ENCODE results near the gene GOLGA6B.
"Not testable (repeated sequence)": the region's sequence is repeated elsewhere in the genome, so short reads cannot be mapped to it uniquely, and the experiment has no call there.

Gene GOLGA6B

GRCh38 chr15:72654397-72654796 is at the start of gene GOLGA6B:
Gene GOLGA6B, plus strand, starts transcription at chr15:72654697. Its CDS starts 41 bp downstream, at chr15:72654738.
- not testable (repeated sequence) for H3K4me3 ChIP-seq (ENCODE audit: low read depth, low read length)

DNA sequence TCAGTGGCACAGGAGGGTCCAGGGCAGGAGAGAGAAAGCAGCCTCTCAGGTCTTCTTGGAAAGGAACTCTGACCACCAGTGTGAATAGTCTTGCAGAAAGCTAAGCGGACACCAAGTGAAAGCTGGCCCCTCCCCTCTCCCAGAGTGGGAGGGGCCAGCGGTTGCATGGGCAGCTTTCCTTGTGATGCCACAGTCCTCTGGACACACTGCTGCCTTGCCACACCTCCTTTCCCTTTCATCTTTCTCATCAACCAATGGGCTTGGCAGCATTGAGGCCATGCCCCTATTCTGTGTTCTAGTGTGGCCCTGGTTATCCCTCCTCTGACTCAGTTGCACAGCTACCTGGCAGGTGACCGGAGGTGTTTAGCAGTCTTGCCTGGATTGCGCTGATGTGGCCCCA is 49.7 kb upstream of the GOLGA6B start:
- TF ChIP-seq, protein P1, sequence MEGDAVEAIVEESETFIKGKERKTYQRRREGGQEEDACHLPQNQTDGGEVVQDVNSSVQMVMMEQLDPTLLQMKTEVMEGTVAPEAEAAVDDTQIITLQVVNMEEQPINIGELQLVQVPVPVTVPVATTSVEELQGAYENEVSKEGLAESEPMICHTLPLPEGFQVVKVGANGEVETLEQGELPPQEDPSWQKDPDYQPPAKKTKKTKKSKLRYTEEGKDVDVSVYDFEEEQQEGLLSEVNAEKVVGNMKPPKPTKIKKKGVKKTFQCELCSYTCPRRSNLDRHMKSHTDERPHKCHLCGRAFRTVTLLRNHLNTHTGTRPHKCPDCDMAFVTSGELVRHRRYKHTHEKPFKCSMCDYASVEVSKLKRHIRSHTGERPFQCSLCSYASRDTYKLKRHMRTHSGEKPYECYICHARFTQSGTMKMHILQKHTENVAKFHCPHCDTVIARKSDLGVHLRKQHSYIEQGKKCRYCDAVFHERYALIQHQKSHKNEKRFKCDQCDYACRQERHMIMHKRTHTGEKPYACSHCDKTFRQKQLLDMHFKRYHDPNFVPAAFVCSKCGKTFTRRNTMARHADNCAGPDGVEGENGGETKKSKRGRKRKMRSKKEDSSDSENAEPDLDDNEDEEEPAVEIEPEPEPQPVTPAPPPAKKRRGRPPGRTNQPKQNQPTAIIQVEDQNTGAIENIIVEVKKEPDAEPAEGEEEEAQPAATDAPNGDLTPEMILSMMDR (IDR thresholded peaks at IDR 0.05; ENCODE audit: borderline replicate concordance, insufficient read depth, low read depth, low read length) = no peak
- no peak overlapping the region for H3K4me3 ChIP-seq (ENCODE audit: low read depth, low read length)

DNA sequence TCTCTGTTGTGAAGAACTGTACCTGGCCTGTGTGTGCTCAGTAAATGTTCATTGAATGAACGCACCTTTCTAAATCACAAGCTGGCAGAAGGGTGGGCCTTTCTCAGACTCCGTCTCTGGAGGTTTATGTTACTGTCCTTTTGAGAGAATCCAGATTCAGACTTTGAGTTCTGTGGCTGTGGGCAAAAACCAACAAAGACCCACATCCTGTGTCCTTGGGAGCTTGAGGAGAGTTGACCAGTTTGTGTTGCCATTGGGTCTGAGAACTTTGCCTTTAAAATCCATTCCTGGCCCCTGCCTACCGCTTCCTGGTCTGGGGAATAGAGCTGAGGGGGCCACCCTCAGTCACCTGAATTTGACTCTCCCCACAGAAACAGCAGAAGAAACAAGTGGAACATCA is 46.4 kb upstream of the GOLGA6B start:
- not testable (repeated sequence) for H3K4me3 ChIP-seq (ENCODE audit: low read depth, low read length)

- no peak overlapping the region for H3K4me3 ChIP-seq (ENCODE audit: low read depth, low read length)
- TF ChIP-seq, protein P1 (IDR thresholded peaks at IDR 0.05; ENCODE audit: borderline replicate concordance, insufficient read depth, low read depth, low read length) = no peak
These were observed 44.6 kb upstream of the GOLGA6B start for GRCh38 chr15:72609862-72610261.

DNA sequence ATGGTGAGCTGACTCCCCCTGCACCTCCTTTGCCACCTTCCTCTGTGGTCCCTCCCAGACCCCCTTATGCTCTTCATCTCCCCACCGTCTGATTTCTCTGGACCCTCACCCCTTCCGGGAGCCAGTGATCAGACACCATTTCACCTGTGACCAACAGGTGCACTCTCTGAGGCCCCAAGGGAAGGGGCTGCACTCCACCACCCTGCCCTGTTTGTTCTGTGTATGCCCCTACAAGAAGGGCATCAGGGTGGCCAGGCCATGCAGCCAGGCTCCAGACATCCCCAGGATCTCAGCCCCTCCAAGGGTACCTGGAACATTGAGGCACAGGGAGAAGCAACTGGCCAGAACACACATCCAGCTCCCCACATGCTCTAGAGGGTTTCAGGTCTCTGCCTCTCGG is 42.2 kb upstream of the GOLGA6B start:
- not testable (repeated sequence) for H3K4me3 ChIP-seq (ENCODE audit: low read depth, low read length)

GRCh38 chr15:72614810-72615532 is 39.5 kb upstream of the GOLGA6B start:
- TF ChIP-seq, protein P1 (IDR thresholded peaks at IDR 0.05; ENCODE audit: borderline replicate concordance, insufficient read depth, low read depth, low read length) = no peak
- no peak overlapping the region for H3K4me3 ChIP-seq (ENCODE audit: low read depth, low read length)

DNA sequence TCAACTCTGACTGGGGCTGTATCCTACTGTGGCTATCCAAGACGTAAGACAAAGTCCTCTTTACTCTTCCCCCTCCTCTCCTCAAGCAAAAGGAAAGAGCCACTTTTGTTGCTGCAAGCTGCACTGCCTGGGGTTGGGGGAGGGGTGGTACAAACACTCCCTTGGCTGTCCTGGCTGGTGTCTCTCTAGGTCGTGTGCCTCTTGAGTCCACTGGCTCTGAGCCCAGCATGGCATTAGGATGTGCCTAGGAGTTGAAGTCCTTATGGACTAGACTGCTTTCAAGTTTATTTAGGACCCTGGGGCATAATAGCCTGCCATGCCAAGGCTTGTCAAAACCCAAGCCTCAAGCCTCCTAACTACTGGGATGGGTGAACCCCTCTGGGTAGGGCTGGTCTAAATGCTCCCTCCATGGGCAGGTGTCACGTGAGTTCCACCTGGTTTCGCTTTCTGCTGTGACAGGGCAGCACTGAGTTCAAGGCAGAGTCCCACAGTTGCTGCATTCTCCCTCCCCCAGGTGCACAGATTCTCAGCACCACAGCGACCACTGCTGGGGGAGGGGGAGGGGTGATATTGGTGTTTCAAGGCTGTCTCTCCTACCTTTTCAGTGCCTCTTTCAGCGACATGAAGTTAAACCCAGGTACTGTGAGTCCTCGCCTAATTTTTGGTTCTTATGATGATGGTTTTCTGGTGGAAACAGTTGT is 38.8 kb upstream of the GOLGA6B start:
- not testable (repeated sequence) for H3K4me3 ChIP-seq (ENCODE audit: low read depth, low read length)

- TF ChIP-seq, protein P1 (IDR thresholded peaks at IDR 0.05; ENCODE audit: borderline replicate concordance, insufficient read depth, low read depth, low read length) = no peak
- no peak overlapping the region for H3K4me3 ChIP-seq (ENCODE audit: low read depth, low read length)
These were observed 37.8 kb upstream of the GOLGA6B start for GRCh38 chr15:72616491-72617210.

DNA sequence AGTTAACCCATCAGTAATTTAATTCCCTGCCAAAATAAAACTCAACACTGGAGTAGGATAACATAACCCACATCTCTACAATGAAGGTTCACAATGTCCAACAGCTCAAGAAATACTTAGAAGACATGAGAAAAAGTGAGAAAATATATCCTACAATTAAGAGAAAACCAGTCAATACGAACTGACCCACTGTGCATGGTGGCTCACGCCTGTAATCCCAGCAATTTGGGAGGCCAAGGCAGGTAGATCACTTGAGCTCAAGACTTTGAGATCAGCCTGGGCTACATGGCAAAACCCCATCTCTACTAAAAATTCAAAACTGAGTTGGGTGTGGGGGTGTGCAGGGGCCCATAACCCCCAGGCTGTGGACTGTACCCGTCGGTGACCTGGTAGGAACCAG is 30.6 kb upstream of the GOLGA6B start:
- not testable (repeated sequence) for H3K4me3 ChIP-seq (ENCODE audit: low read depth, low read length)

- not testable (repeated sequence) for H3K4me3 ChIP-seq (ENCODE audit: low read depth, low read length)
These were observed 28.3 kb upstream of the GOLGA6B start for GRCh38 chr15:72626153-72626552.

Data from GM12875 (cell line).